Activated CD4-positive, alpha-beta T cell treated with anti-CD3 and anti-CD28 coated beads, Interleukin-2, Interleukin-6, amounts not matched to agents 100 ng/mL and 50 ng/mL, durations not matched to agents 16 hours and 8 hours (primary cell): Measurements from ENCODE around the gene ONECUT2.
A peak's percentile ranks its signal among the peaks of the same experiment; 100 is the strongest.

ENCODE experiments used
- DNase-seq: peaks from one replicate; pipeline ENCODE4 v3.0.0-alpha.2; 2020

The ONECUT2 gene

GRCh38 chr18:57431467-57432080 lies 3.6 kb upstream of the ONECUT2 start:
- DNase-seq: no peak

- no peak for DNase-seq
Observed at GRCh38 chr18:57432140-57432539, 3.0 kb upstream of the ONECUT2 start.

- no peak for DNase-seq
Observed at GRCh38 chr18:57432751-57433400, 2.3 kb upstream of the ONECUT2 start.

GRCh38 chr18:57433482-57433881 lies 1.7 kb upstream of the ONECUT2 start:
- no peak for DNase-seq

- DNase-seq: no peak
Observed at GRCh38 chr18:57433934-57434535, 1.1 kb upstream of the ONECUT2 start.

GRCh38 chr18:57435846-57436190 lies 644 bp downstream of the ONECUT2 start:
- no peak for DNase-seq

GRCh38 chr18:57436191-57436964 lies 1.2 kb downstream of the ONECUT2 start:
- no peak for DNase-seq

GRCh38 chr18:57436965-57437333 lies 1.8 kb downstream of the ONECUT2 start:
- no peak for DNase-seq

- no peak for DNase-seq
Observed at GRCh38 chr18:57437402-57437765, 2.2 kb downstream of the ONECUT2 start.

GRCh38 chr18:57437766-57438671 lies 2.8 kb downstream of the ONECUT2 start:
- peak; percentile 79 for DNase-seq

GRCh38 chr18:57438743-57439608 lies 3.8 kb downstream of the ONECUT2 start:
- DNase-seq: no peak

GRCh38 chr18:57439609-57439968 lies 4.4 kb downstream of the ONECUT2 start:
- no peak for DNase-seq

GRCh38 chr18:57439985-57440330 lies 4.8 kb downstream of the ONECUT2 start:
- no peak for DNase-seq

- DNase-seq: no peak
Observed at GRCh38 chr18:57440331-57441070, 5.3 kb downstream of the ONECUT2 start.

GRCh38 chr18:57441071-57441794 lies 6.1 kb downstream of the ONECUT2 start:
- peak; percentile 70 for DNase-seq

- DNase-seq: no peak
Observed at GRCh38 chr18:57443247-57443646, 8.1 kb downstream of the ONECUT2 start.

GRCh38 chr18:57443702-57444101 lies 8.5 kb downstream of the ONECUT2 start:
- DNase-seq: no peak

- no peak for DNase-seq
Observed at GRCh38 chr18:57444301-57444759, 9.2 kb downstream of the ONECUT2 start.

GRCh38 chr18:57445488-57446319 lies 10.5 kb downstream of the ONECUT2 start:
- no peak for DNase-seq
